Thyroid gland (tissue), 4 donors: Measurements from ENCODE around the gene WDR77.

ENCODE experiments used
- POLR2A ChIP-seq, 2 donors: fragments of 450-650 bp; IDR thresholded peaks; one replicate each; pipeline ENCODE4 v1.6.1; 2017; ENCODE audit warnings: antibody characterized with exemption in 2 of 2, mild to moderate bottlenecking in 2 of 2, moderate library complexity in 1 of 2
- TF ChIP-seq, protein P1 (sequence below), 6 experiments: fragments of 200-600 bp in 3 of 6; fragments of 450-650 bp in 3 of 6; sonication (generic) in 3 of 6; IDR thresholded peaks; one replicate each; pipeline ENCODE4 v1.5.1; 2016 to 2019; ENCODE audit warnings: antibody characterized with exemption in 6 of 6, mild to moderate bottlenecking in 2 of 6, inconsistent platforms in 1 of 6, moderate library complexity in 1 of 6

DNA sequence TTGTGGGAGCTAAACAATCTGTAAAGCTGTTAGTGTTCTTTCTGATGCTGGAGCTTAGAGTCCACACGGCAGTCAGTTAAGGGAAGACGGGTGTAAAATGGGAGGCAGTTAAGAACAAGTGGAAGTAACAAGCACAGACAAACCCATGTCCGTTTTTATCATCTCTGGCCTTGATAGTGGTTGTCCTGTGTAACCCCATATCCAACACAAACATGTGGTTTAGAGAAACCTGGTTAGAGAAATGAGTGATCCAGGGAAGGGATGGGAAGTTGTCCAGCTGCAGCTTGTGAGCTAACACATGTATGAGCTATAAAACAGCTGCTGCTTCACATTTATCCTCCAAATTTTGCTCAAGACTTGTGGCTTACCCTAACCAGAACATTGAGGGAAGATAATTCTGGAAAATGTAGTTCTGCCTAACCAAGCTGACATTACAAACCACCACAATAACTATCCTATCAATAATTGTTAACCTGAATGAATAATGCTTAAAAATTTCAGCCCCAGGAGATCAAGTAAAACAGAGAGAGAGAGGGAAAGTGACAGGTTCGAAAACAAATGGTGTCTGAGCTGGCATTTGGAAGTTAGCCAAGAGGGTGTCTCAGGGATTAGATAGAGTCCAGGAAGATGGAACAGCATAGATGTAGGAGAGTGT, 14.1 kb upstream of the WDR77 start:
- TF ChIP-seq, protein P1, sequence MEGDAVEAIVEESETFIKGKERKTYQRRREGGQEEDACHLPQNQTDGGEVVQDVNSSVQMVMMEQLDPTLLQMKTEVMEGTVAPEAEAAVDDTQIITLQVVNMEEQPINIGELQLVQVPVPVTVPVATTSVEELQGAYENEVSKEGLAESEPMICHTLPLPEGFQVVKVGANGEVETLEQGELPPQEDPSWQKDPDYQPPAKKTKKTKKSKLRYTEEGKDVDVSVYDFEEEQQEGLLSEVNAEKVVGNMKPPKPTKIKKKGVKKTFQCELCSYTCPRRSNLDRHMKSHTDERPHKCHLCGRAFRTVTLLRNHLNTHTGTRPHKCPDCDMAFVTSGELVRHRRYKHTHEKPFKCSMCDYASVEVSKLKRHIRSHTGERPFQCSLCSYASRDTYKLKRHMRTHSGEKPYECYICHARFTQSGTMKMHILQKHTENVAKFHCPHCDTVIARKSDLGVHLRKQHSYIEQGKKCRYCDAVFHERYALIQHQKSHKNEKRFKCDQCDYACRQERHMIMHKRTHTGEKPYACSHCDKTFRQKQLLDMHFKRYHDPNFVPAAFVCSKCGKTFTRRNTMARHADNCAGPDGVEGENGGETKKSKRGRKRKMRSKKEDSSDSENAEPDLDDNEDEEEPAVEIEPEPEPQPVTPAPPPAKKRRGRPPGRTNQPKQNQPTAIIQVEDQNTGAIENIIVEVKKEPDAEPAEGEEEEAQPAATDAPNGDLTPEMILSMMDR (IDR thresholded peaks at IDR 0.05) = no peak
- TF ChIP-seq POLR2A (IDR thresholded peaks at IDR 0.05) = no peak
